Endothelial cell of umbilical vein (primary cell): ENCODE data around the gene TTLL12. TPM values are rescaled to one million over a fixed set of nuclear protein-coding genes. Genes with fewer than 3 reads are reported as not detected.

Source experiments
- BruUV-seq: library from RNA; stranded (reverse); fragments of 400-500 nt; replicated peaks from 2 replicates; lab custom pipeline; 2021; lab: Mats Ljungman, UMichigan
- CTCF ChIA-PET: fragments of 300-600, 350-600 bp; sonication (Branson Sonifier 250); formaldehyde crosslinking; loops from one replicate; lab custom pipeline; 2021; ENCODE audit warnings: antibody characterized with exemption, inconsistent platforms; lab: Charles Lee
- POLR2A ChIA-PET: fragments of 300-600, 350-600 bp; sonication (Branson Sonifier 250); formaldehyde crosslinking; loops from one replicate; lab custom pipeline; 2021; ENCODE audit warnings: antibody characterized with exemption, inconsistent platforms; lab: Charles Lee
- DNase-seq: peaks from one replicate; pipeline ENCODE4 v3.0.0-alpha.2; 2011; ENCODE audit warnings: low read depth, low spot score
- FAIRE-seq: peaks from 2 replicates; lab custom pipeline; 2011; peaks lifted over from hg19 to GRCh38; lab: Jason Lieb, UNC
- H2AFZ ChIP-seq: 2 replicates; pipeline ENCODE4 v1.6.0; 2012; ENCODE audit warnings: low read depth, low read length, control low read depth, inconsistent platforms
- H3K27ac ChIP-seq: 2 replicates; pipeline ENCODE4 v1.5.1; 2011; ENCODE audit warnings: low read depth, mild to moderate bottlenecking, control low read depth, low read length, moderate library complexity; ENCODE audit not compliant: insufficient read depth
- H3K27me3 ChIP-seq, 2 experiments: 2 replicates each; pipeline versions ENCODE4 v1.6.0 to v1.6.1; 2011; ENCODE audit warnings: low read length in 2 of 2, mixed read lengths in 1 of 2; ENCODE audit not compliant: control insufficient read depth in 2 of 2, insufficient read depth in 2 of 2
- H3K36me3 ChIP-seq, 2 experiments: 2 replicates in 1 of 2; 3 replicates in 1 of 2; pipeline ENCODE4 v1.5.1; 2011; ENCODE audit warnings: low read length in 2 of 2, mild to moderate bottlenecking in 1 of 2, moderate library complexity in 1 of 2; ENCODE audit not compliant: control insufficient read depth in 2 of 2, insufficient read depth in 2 of 2; ENCODE audit errors: extremely low read depth in 1 of 2
- H3K4me1 ChIP-seq: 3 replicates; pipeline ENCODE4 v1.5.1; 2011; ENCODE audit warnings: mild to moderate bottlenecking, low read length; ENCODE audit not compliant: control insufficient read depth, insufficient read depth; ENCODE audit errors: extremely low read depth
- H3K4me2 ChIP-seq: 2 replicates; pipeline ENCODE4 v1.6.1; 2011; ENCODE audit warnings: low read length, control low read depth, mixed read lengths; ENCODE audit not compliant: insufficient read depth
- H3K4me3 ChIP-seq, 3 experiments: fragments of 200-600 bp in 1 of 3; sonication (generic), shearing (Covaris generic) in 1 of 3; replicated peaks in 1 of 3; 2 replicates each; pipeline ENCODE4 v1.5.1; 2011 to 2016; ENCODE audit warnings: control low read depth in 3 of 3, low read length in 3 of 3, mild to moderate bottlenecking in 2 of 3, inconsistent platforms in 1 of 3, low read depth in 1 of 3, moderate library complexity in 1 of 3; ENCODE audit not compliant: insufficient read depth in 1 of 3
- H3K79me2 ChIP-seq: 2 replicates; pipeline ENCODE4 v1.6.0; 2012; ENCODE audit warnings: low read length, inconsistent platforms; ENCODE audit not compliant: control insufficient read depth, insufficient read depth
- H3K9ac ChIP-seq: replicated peaks from 2 replicates; pipeline ENCODE3; 2011; ENCODE audit warnings: low read length, control low read depth; ENCODE audit not compliant: insufficient read depth; ENCODE audit errors: extremely low read depth
- H3K9me1 ChIP-seq: replicated peaks from 3 replicates; pipeline ENCODE4 v1.6.0; 2011; ENCODE audit warnings: mild to moderate bottlenecking, low read length; ENCODE audit not compliant: control insufficient read depth, insufficient read depth; ENCODE audit errors: extremely low read depth
- H3K9me3 ChIP-seq: replicated peaks from 2 replicates; pipeline ENCODE4 v1.5.1; 2012; ENCODE audit warnings: low read length, inconsistent platforms; ENCODE audit not compliant: control insufficient read depth, insufficient read depth
- H4K20me1 ChIP-seq: replicated peaks from 2 replicates; pipeline ENCODE3; 2011; ENCODE audit warnings: mild to moderate bottlenecking, low read length; ENCODE audit not compliant: control insufficient read depth, insufficient read depth; ENCODE audit errors: extremely low read depth
- CTCF ChIP-seq, 2 donors: IDR thresholded peaks; 1 replicate in 1 of 2; 2 replicates in 1 of 2; pipeline ENCODE4 v1.5.1; 2011; ENCODE audit warnings: low read length in 2 of 2, mild to moderate bottlenecking in 2 of 2, moderate library complexity in 2 of 2, control low read depth in 1 of 2, inconsistent platforms in 1 of 2, low read depth in 1 of 2; ENCODE audit not compliant: insufficient read depth in 1 of 2; ENCODE audit errors: extremely low read depth in 1 of 2
- EZH2 ChIP-seq: IDR thresholded peaks from 2 replicates; pipeline ENCODE4 v1.6.1; 2012; ENCODE audit warnings: borderline replicate concordance, low read depth, mild to moderate bottlenecking, moderate library complexity, low read length, inconsistent platforms; ENCODE audit not compliant: severe bottlenecking
- FOS ChIP-seq: IDR thresholded peaks from 2 replicates; pipeline ENCODE4 v1.6.1; 2011; ENCODE audit warnings: mild to moderate bottlenecking, low read length, moderate library complexity, borderline replicate concordance; ENCODE audit not compliant: insufficient read depth
- GATA2 ChIP-seq: IDR thresholded peaks from 2 replicates; pipeline ENCODE4 v1.7.0; 2011; ENCODE audit warnings: low read depth, mild to moderate bottlenecking, moderate library complexity, mixed read lengths, low read length; ENCODE audit not compliant: insufficient read length, insufficient read depth
- JUN ChIP-seq: IDR thresholded peaks from 2 replicates; pipeline ENCODE4 v1.6.1; 2011; ENCODE audit warnings: borderline replicate concordance, low read depth; ENCODE audit not compliant: insufficient read length, insufficient read depth
- MAX ChIP-seq: IDR thresholded peaks from 2 replicates; pipeline ENCODE4 v1.6.1; 2011; ENCODE audit not compliant: insufficient read depth, insufficient read length
- MYC ChIP-seq: IDR thresholded peaks from one replicate; pipeline ENCODE4 v1.6.1; 2011; ENCODE audit warnings: mild to moderate bottlenecking, low read depth, low read length
- POLR2A ChIP-seq: IDR thresholded peaks from 2 replicates; pipeline ENCODE4 v1.6.1; 2012; ENCODE audit warnings: low read depth, mild to moderate bottlenecking, control low read depth, low read length
- POLR2AphosphoS5 ChIP-seq: IDR thresholded peaks from 2 replicates; pipeline ENCODE4 v1.6.1; 2012; ENCODE audit warnings: low read depth, mild to moderate bottlenecking, control low read depth, low read length, moderate library complexity; ENCODE audit not compliant: insufficient read depth
- dilution Hi-C: fragments of 300-500 bp; cut with MboI; formaldehyde crosslinking; loops from one replicate; pipeline ENCODE4 v1.15.0; 2019; ENCODE audit warnings: low sequenced_read_pairs; ENCODE audit not compliant: extremely low pct_ligation_motif_present
- intact Hi-C: fragments of 100-400 bp; cut with micrococcal nuclease; formaldehyde crosslinking; loops from one replicate; pipeline ENCODE4 v1.10.0; 2022
- polyA plus RNA-seq, 4 experiments: library from polyadenylated mRNA; depleted of rRNA in 3 of 4; stranded (reverse) in 3 of 4; unstranded in 1 of 4; fragments of >200 nt; gene quantifications; 2 replicates each; pipeline versions ENCODE4 v1.2.1 to v1.2.3, GENCODE V29; 2011 to 2012; ENCODE audit warnings: missing spikeins in 1 of 4
- total RNA-seq: library from RNA; stranded (reverse); gene quantifications from 2 replicates; pipeline ENCODE4 v1.2.3, GENCODE V29; 2021

The TTLL12 gene
- total and polyA plus RNA-seq, 2 donors (not counting 3 experiments of a cell fraction or from before 2014, with no cell fraction given): 26.2 to 36.5 TPM

- DNase-seq (no peak), FAIRE-seq (no peak)
- Histone ChIP-seq H3K36me3 (no peaks in the 10 kb centered on the region), H3K4me2 (no peak overlapping the region), H3K9me1 (no peaks in the 10 kb centered on the region), H3K27ac (no peak overlapping the region), H3K9me3 (no peaks in the 10 kb centered on the region), H4K20me1 (no peaks in the 10 kb centered on the region), H3K9ac (no peak overlapping the region), H3K4me3 (no peak overlapping the region), H3K79me2 (no peaks in the 10 kb centered on the region), H3K27me3 (no peaks in the 10 kb centered on the region), H2AFZ (no peak overlapping the region), H3K4me1 (no peaks in the 10 kb centered on the region)
- TF ChIP-seq MYC: no peak
- no peak for TF ChIP-seq CTCF (IDR thresholded peaks at IDR 0.05; ENCODE audit: extremely low read depth in 1 of 2, insufficient read depth in 1 of 2, low read depth in 1 of 2, low read length in 2 of 2)
- TF ChIP-seq MAX: no peak
- TF ChIP-seq JUN: no peak
- no peak for TF ChIP-seq POLR2A
- no peak for TF ChIP-seq FOS
- TF ChIP-seq EZH2: no peak
- TF ChIP-seq POLR2AphosphoS5: no peak
- no peak for TF ChIP-seq GATA2
- CTCF ChIA-PET: interaction anchor here (1.9 kb wide), 1 partner anchor 16 kb away, joined by 4 read pairs; no protein-coding TSS in a partner anchor
- POLR2A ChIA-PET: no interaction called here
- dilution Hi-C loops (no loop called here), intact Hi-C loops (no loop called here)
- BruUV-seq: no TSS peak
Observed at GRCh38 chr22:43211941-43212433, 25.1 kb upstream of the TTLL12 start.
